Fibroblast of peridontal ligament (primary cell): ENCODE measurements around the gene KAT2B.

Experiments
- DNase-seq: peaks from one replicate; pipeline ENCODE4 v3.0.0-alpha.2; 2010; ENCODE audit errors: extremely low read depth

Gene KAT2B

GRCh38 chr3:20096135-20096685, 56.0 kb downstream of the KAT2B start:
- peak; percentile 62 for DNase-seq

- no peak for DNase-seq
Observed at GRCh38 chr3:20097015-20097414, 56.8 kb downstream of the KAT2B start.

GRCh38 chr3:20099060-20099459, 58.8 kb downstream of the KAT2B start:
- peak; percentile 47 for DNase-seq

- no peak for DNase-seq
Observed at GRCh38 chr3:20100151-20100550, 59.9 kb downstream of the KAT2B start.

GRCh38 chr3:20101041-20101440, 60.8 kb downstream of the KAT2B start:
- DNase-seq, result no peak

GRCh38 chr3:20103731-20104130, 63.5 kb downstream of the KAT2B start:
- no peak for DNase-seq

- DNase-seq, result no peak
Observed at GRCh38 chr3:20104167-20104661, 64.0 kb downstream of the KAT2B start.

- peak; percentile 29 for DNase-seq
Observed at GRCh38 chr3:20105513-20106280, 65.5 kb downstream of the KAT2B start.

- no peak for DNase-seq
Observed at GRCh38 chr3:20107722-20108121, 67.5 kb downstream of the KAT2B start.

GRCh38 chr3:20108869-20109268, 68.6 kb downstream of the KAT2B start:
- DNase-seq, result no peak

GRCh38 chr3:20110826-20111225, 70.6 kb downstream of the KAT2B start:
- DNase-seq, result no peak

GRCh38 chr3:20111836-20112235, 71.6 kb downstream of the KAT2B start:
- DNase-seq, result no peak

GRCh38 chr3:20121088-20121487, 80.8 kb downstream of the KAT2B start:
- DNase-seq, result no peak

- peak; percentile 57 for DNase-seq
Observed at GRCh38 chr3:20123131-20123652, 82.9 kb downstream of the KAT2B start.

- no peak for DNase-seq
Observed at GRCh38 chr3:20125289-20125688, 85.0 kb downstream of the KAT2B start.

- DNase-seq, result no peak
Observed at GRCh38 chr3:20125897-20126296, 85.7 kb downstream of the KAT2B start.

- DNase-seq, result no peak
Observed at GRCh38 chr3:20128358-20128757, 88.1 kb downstream of the KAT2B start.

GRCh38 chr3:20130106-20130505, 89.9 kb downstream of the KAT2B start:
- no peak for DNase-seq

- no peak for DNase-seq
Observed at GRCh38 chr3:20136231-20136630, 96.0 kb downstream of the KAT2B start.

- no peak for DNase-seq
Observed at GRCh38 chr3:20137647-20138046, 97.4 kb downstream of the KAT2B start.

GRCh38 chr3:20140881-20141280, 100.6 kb downstream of the KAT2B start:
- DNase-seq, result no peak

GRCh38 chr3:20141316-20141715, 101.1 kb downstream of the KAT2B start:
- no peak for DNase-seq

- no peak for DNase-seq
Observed at GRCh38 chr3:20141851-20142250, 101.6 kb downstream of the KAT2B start.
